Measurements from ENCODE around the gene LRRC25.

DNA sequence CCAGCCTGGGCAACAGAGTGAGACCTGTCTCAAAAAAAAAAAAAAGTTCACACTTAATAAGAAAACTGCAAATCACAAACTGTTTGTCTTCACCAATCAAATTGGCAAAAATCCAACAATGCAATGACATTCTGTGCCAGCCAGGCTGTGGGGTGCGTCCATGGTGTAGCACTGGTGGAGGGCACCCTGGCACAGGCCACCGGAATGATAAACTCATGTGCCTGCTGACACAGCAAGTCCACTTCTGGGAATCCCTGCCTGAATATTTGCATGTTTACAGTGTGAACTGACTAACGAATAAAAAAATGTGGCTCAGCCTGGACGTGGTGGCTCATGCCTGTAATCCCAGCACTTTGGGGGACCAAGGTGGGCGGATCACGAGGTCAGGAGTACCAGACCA is 1.6 kb upstream of the LRRC25 start:
- TF ChIP-seq ELK1 (IDR thresholded peaks at IDR 0.05; ENCODE audit: borderline replicate concordance, low read depth, low read length): no peak
- TF ChIP-seq POLR2A (IDR thresholded peaks at IDR 0.05; ENCODE audit: low read depth, low read length): no peak
- no peak for TF ChIP-seq CTCF (conservative IDR thresholded peaks at IDR 0.05; ENCODE audit: low read depth, low read length)
- no peak for TF ChIP-seq RAD21 (IDR thresholded peaks at IDR 0.05; ENCODE audit: low read length)
- no peak for TF ChIP-seq RCOR1 (IDR thresholded peaks at IDR 0.05; ENCODE audit: insufficient replicate concordance, low read length)
- TF ChIP-seq NFE2L2 (IDR thresholded peaks at IDR 0.05; ENCODE audit: low read depth, low read length): peak; percentile 54; the same call in 1 of the 2 replicates
- no peak for TF ChIP-seq USF2 (IDR thresholded peaks at IDR 0.05; ENCODE audit: low read depth, low read length)
